Stimulated activated CD8-positive, alpha-beta memory T cell treated with anti-CD3 and anti-CD28 coated beads, Interleukin-4, amount 100 ng/mL, for 24 hours (primary cell): Measurements from ENCODE around the gene MSX1.

Experiments used
- DNase-seq: peaks from one replicate; pipeline ENCODE4 v3.0.0-alpha.2; 2020; ENCODE audit warnings: low read depth

The MSX1 gene

DNA sequence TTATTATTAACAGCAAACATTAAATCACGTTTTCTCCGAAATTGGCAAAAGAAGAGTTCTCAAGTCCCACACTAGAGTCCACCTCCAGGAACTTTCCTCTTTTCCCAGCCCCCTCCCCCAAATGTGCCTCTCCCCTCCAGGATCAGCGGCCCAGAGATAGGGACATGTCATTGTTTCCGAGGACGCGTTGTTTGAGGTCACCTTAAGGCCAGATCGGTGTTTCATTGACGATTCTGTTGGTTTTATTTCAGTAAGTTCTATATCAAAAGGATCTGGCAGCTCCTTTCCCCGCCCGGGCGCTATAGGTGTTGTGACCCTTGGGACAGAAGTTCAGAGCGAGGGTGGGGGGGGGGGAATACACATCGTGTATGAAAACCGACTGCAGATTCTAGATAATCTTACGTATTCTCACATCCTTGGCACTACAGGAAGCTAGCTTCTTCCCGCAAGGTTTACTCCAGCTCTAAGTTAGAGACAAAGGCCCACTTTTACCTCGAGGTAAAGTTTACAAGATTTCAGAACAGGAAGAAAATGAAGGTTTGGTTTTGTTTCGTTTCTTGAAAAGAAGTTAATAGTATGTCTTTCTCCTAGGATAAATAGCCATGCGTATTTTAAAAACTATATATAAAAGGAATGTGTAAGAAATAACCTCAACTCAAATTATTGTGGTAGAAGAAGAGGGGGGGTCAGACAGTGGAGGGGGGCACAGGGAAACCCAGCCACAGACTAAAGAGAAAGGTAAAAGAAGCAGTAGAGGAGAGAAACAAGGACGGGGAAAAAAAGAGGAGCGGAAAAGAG lies 739 bp upstream of the MSX1 start:
- DNase-seq: no peak

DNA sequence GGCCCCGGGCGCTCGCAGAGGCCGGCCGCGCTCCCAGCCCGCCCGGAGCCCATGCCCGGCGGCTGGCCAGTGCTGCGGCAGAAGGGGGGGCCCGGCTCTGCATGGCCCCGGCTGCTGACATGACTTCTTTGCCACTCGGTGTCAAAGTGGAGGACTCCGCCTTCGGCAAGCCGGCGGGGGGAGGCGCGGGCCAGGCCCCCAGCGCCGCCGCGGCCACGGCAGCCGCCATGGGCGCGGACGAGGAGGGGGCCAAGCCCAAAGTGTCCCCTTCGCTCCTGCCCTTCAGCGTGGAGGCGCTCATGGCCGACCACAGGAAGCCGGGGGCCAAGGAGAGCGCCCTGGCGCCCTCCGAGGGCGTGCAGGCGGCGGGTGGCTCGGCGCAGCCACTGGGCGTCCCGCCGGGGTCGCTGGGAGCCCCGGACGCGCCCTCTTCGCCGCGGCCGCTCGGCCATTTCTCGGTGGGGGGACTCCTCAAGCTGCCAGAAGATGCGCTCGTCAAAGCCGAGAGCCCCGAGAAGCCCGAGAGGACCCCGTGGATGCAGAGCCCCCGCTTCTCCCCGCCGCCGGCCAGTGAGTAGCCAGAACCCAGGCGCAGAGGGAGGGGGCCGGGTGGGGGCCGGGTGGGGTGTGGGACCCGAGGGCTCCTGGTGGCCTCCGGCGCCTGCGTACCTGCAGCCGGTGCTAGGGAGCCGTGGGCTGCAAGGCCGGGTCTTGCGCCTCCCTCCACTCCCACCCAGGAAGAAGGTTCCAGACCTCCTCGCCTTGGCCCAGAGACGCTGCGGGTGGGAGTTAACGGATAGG lies 534 bp downstream of the MSX1 start:
- no peak for DNase-seq

DNA sequence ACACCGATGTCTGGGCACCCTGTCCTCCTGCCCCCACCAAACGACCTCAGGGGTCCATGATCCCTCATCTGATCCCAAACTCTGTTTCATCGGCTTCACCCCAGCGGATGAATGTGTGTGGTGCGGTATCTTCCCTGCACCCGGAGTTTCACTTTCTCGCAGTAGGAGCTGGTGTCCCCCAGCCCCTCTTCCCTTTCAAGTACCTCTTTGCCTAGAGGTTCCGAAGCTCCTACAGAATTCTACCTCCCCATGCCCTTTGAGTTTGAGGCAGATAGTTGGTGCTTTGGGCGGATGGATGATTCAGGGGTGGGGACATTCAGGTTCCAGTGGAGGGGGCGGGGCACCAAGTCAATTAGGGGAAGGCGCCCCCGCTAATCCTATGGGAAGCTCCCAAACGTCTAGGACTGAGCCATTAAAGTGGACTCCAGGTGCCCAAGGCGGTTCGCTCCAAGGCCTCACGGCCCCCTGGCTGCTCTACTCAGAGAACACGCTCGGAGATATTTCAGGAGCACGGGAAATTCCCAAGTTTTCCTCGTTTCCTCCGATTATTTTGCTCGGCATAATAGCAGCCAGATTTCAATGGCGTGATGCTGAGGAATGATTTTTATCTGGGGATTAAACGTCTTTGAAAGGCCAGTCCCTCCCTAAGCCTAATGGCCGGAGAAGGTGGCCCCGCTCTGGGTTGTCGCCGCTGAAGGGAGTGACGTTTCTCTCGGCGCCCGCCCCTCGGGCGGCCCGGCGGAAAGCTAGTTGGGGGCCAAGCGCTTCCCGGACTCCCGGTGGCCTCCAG lies 1.3 kb downstream of the MSX1 start:
- DNase-seq: no peak

DNA sequence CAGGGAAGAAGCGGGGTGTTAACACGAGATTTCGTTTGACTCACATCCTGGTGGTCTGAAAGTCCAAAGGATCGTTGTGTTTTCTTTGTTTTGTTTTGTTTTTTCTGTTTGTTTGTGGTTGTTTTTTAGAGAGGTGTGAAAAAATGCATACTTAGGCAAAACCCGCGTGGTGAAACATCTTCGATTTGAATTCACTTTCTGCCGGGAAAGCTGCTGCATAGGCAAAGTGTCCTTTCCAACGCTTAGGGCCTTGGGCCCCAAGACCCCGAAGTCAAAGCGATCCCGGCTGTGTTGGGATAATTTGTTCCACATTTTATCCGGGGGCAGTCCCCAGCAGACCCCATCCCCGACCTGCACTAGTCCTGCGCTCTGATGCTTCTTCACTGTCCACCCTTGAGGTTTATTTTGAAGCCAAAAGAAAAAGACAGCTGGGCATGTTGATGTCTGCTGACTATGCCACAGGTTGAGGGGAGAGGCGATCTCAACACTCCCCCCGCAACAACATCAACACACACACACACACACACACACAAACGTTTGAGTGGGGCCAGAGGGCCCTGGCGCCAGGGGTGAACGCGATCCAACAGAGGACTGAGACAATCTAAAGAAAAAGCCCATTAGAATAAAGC lies 2.0 kb downstream of the MSX1 start:
- DNase-seq: no peak

DNA sequence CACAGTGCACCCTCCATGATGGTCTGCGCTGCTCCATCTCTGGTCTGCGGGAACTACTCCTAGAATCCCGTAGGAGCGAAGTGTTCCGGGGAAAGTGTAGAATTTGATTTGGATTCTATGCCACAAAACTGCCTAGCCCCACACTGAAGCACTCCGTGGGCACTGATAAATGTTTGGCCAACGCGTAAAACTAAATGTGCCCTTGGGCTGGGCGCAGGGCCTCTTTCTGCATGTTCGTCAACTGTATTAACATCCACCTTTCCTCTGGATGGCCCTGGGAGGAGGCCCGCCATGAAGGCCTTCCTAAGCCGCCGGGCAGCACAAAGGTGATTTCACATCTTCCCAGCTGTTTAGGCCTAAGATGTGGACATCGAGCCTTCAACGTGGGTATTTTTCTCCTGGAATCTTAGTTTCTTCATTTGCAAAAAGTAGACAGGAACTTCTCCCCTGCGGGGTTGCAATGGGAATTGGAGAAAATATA lies 2.6 kb downstream of the MSX1 start:
- no peak for DNase-seq

DNA sequence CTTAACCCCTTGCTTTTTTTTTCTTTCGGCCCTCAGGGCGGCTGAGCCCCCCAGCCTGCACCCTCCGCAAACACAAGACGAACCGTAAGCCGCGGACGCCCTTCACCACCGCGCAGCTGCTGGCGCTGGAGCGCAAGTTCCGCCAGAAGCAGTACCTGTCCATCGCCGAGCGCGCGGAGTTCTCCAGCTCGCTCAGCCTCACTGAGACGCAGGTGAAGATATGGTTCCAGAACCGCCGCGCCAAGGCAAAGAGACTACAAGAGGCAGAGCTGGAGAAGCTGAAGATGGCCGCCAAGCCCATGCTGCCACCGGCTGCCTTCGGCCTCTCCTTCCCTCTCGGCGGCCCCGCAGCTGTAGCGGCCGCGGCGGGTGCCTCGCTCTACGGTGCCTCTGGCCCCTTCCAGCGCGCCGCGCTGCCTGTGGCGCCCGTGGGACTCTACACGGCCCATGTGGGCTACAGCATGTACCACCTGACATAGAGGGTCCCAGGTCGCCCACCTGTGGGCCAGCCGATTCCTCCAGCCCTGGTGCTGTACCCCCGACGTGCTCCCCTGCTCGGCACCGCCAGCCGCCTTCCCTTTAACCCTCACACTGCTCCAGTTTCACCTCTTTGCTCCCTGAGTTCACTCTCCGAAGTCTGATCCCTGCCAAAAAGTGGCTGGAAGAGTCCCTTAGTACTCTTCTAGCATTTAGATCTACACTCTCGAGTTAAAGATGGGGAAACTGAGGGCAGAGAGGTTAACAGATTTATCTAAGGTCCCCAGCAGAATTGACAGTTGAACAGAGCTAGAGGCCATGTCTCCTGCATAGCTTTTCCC lies 3.4 kb downstream of the MSX1 start:
- no peak for DNase-seq

DNA sequence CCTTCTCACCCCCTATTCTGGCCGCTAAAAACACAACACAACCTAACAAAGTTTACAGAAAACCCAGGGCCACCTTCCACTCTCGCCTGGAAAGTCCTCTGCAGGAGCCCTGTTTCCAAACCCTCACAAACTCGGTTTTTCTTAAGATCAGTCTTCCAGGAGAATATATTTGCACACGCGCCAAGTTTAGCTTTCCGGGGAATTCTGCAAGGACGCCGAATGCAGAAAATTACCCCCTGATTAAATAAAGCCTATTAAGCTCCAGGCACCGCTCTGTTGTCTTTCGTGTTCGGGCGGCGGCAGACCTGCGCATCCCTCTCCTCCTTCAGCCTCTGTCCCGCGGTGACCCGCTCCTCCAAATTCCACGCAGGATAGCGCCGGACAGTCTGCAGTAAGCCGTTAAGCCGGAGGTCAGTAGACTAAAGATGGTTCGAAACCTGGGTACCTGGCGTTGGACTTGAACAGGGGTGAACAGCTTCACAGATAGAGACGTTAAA lies 5.0 kb downstream of the MSX1 start:
- DNase-seq: no peak

DNA sequence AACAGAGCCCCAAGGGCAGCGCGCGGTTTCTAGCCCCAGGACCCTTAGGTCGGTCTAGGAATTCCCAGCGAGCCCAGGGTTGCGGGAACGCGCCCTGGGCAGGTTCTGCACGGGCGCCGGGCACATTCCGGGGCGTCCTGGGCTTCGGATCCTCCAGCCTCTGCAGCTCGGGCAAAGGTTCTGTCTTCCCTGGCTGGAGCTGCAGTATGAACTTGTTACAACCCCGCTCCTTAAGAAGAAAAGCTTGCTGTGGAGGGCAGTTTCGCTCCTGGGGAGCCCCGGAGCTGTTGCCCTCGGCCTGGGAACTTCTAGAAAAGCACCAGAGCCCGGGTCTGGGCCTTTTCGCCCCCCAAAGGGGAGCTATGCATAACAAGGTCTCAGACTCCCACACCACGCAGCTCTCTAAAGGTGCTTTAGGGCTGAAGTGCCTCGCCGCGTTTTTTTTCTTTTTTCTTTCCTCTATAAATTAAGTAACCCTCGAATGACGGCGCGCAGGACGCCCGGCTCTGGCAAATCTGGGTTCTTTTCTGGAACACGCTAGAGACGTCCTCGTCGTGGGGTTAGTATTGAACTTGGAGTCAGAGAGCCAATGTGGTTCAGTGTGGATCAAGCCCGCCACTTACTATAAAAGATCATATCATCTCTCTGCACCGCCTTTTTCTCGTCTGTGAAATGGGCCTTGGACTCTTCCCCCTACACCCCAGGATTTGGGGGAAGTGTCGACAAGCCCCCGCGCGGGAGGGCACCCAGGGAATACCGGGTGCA lies 5.7 kb downstream of the MSX1 start:
- DNase-seq: no peak

DNA sequence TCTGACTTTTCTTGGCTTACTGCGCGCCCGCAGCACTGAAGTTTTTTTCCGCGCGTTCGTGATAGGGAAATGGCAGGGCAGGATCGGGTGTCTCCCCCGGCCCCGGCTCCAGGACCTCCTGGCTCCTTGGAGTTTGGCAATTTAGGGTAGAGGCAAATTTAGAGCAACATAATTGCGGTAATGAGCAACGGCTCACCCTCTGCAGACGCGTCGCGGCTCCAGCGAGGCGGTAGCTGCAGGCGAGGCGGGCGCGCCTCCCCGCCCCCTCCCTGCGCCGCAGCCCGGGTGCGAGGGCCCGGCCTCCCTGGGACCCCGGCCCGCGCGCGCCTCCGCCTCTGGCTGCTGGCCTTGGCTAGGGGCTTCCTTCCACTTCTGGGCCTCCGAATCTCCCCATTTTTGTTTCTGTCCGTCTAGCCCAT lies 6.2 kb downstream of the MSX1 start:
- DNase-seq: no peak

DNA sequence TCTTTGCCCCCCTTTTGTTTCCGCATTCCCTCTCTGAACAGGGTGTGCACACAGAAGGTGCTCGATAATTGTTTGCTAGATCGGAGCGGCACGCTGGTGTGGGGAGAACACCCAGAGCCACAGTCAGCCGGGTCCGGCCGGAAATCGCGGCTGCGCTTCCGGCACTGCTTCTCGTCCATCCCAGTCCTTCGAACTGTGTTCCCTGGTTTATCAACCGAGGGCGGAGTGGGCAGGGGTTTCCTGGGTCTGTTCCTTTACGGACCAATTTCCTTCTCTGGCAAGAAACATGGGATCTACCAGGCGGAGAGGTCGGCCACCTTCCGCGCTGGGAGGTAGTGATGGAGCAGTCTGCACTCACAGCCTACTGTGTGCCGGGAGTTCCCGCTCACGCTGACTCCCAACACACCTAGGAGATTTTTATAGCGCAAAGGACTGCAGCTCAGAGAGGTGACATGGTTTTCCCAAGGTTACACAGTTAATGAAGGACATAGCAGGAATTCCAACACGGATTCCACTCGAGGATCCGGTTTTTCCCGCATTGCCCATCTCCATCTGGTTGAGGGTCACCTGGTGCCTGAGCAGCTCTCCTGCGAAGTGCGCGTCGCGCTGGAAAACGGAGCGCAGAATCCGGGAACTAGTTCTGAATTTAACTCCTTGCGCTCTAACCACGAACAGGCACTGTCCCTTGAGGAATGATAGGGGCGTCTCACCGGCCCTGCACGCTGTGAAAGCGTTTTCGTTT lies 6.8 kb downstream of the MSX1 start:
- DNase-seq: no peak

DNA sequence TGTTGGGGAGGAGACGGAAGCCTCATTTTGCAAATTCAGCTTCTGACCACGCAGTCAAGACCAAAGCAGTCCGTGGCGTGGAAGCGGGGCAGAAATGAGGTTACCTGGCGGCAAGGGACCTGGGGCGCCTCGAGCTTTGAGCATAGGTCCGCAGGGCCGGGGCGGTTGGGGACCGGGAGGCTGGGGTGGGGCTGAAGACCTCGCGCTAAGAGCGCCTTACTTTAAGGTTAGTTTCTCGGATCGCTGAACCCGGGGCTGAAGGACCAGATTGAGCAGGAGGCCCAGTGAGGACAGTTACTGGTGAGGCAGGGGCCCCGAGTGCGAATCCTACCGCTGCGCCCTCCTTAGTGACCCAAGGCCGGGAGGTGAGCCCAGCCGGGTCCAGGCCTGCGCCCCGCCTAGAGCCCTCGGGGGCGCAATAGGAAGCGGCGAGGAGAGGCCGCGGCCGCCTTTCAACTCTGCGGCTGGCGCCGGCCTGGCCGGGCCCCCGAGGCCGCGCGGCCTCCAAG lies 7.5 kb downstream of the MSX1 start:
- DNase-seq: no peak

DNA sequence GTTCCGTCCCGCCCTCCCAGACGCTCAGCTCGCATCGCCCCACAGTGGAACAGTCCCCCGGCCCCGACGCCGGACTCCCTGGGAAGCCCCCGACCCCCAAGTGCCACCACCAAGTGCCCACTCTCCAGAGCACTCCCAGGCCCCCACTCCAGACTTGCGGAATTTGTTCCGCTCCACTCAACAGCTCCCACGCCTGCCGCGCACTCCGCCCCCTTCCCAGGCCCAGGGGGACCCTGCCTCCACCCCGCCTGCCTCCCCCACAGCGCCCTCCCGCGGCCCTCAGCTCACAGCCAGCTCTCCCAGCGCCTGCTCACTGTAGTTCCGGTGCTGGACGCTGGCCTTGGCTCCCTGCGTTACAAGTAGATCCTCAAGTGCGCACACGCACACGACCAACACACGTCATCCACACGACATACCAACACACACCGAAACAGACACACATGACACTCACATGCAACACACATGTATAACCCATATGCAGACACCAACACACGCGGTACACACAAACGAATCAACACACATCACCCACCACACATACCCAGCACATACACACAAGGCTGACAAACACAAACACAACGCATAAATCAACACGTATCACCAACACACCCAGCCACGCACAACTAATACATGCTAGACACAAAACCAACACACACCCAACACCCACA lies 8.0 kb downstream of the MSX1 start:
- no peak for DNase-seq

DNA sequence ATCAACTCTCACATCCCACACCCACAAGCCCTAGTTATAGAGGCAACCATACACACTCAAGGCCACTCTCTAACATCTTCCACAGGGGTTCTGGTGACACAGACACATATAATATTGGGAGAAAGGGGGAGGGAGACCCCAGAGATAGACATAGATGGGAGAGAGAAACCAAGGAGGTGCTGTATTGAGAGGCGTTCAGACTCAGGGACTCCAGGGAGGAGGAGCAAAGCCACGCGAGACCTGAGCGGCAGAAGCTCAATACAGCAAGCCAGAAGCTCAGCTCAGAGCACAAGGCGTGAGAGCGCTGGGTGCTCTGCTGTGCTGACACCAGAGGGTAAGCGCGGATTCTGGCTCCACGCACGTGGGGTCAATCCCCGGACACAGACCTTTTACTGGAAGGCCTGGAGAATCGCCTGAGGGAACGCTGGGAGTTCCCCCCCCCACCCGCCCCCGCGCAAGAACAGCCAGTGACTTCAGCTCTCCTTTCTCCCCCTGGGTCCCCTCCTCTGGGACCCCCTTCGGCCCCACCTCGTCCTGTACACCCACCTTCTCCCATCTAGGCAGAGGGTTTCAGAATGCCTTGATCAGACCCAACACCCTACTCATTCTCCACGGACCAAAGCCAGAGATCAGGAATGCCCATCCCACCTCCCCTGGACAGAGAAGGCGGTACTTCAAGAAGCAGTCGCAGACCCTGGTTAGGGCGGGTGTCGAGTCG lies 8.7 kb downstream of the MSX1 start:
- DNase-seq: no peak

DNA sequence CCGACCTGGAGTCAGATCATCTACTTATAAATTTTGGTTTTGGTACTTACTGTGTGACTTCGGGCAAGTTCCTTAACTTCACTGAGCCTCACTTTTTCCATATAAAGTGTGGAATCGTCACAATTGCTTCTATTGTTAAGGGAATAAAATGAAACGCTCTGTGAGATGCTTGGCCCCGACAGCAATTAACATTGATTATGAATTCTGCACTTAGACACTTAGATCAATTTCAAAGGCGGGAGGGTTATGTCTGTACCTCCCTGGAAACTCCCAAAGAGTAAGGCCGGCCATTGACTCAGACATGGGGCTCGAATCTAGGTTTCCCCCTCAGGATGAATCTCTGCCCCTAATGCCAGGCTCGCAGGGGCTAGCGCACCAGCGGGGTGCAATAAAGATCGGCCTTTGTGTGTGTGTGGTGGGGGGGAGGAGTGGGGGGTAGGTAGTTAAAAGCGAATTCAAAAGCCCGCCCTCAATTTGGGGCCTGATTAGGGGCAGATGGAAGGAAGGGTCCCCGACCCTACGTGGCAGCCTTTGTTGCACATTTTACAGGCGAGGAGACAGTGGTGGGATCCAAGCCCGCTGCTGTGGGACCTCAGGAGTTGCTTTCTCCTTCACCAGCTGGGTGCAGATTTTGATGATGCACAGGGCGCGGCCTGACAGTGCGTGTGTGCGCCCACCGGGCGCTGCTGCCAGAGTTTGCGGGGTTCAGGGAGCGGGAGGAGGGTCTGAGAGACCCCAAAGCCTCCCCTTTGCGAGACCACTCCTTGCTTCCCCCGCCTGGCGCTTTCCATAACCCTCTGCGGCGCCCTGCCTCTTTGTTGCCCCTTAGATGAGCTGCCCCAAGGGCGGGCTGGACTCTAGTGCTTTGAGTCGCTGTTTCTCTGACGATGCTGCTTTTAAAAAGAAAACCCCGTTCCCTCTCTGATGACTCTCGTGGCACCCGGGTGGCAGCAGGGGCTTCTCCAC lies 9.6 kb downstream of the MSX1 start:
- no peak for DNase-seq

DNA sequence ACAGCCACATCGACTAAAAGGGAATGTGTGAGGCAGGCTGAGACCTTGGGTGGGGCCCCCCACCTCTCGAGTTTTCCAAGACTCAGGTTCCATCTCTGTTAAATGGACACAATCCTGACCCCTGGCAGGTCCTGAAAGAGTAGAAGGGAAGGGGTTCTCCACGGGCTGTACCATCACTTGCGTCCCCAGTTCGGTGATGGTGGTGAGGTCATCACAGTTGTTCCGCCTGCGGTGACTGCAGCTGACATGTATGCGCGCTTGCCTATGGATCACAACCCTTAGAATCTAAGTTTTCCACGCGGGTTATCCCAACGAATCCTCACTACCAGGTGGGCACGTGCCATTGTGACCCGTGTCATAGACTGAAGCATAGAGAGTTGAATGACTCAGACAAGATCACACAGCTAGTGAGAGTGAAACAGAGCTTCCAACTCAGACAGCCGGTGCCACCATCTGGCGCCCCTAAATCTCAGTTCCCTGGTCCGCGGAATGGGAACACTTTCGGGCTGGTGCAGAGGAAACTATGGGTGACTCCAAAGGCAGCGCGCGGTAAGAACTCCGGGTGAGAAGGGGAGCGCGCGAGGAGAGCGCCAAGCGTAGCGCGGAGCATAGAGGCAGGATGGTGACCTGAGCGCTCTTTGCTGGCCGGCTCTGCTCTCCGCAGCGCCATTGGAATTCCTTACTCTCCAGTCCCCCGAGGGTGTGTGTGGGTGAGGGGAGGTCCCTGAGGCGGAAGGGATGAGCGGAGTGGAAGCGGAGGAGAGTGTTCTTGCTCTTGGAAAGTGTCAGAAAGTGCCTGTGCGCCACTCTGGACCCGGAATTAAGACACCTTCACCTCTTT lies 10.5 kb downstream of the MSX1 start:
- no peak for DNase-seq
